Colonic mucosa (tissue), 4 donors: Measurements from ENCODE around the gene TUBGCP2. TPM values are rescaled to one million over a fixed set of nuclear protein-coding genes. Genes with fewer than 3 reads are reported as not detected.

Experiments used
- DNase-seq: peaks from one replicate; pipeline ENCODE4 v3.0.0-alpha.2; 2020
- H3K27ac ChIP-seq: fragments of 200-600 bp; one replicate; pipeline ENCODE4 v1.8.0; 2021
- H3K27me3 ChIP-seq: fragments of 200-600 bp; one replicate; pipeline ENCODE4 v1.8.0; 2021
- H3K36me3 ChIP-seq: fragments of 200-600 bp; one replicate; pipeline ENCODE4 v1.8.0; 2021
- H3K4me1 ChIP-seq: fragments of 200-600 bp; one replicate; pipeline ENCODE4 v1.8.0; 2021; ENCODE audit warnings: mild to moderate bottlenecking
- H3K4me3 ChIP-seq: fragments of 200-600 bp; one replicate; pipeline ENCODE4 v1.8.0; 2021
- H3K9ac ChIP-seq, 2 donors: one replicate each; pipeline ENCODE4 v1.7.0; 2013; ENCODE audit warnings: control low read depth in 2 of 2, low read depth in 2 of 2, low read length in 2 of 2
- H3K9me3 ChIP-seq: fragments of 200-600 bp; one replicate; pipeline ENCODE4 v1.8.0; 2021
- CTCF ChIP-seq: fragments of 200-600 bp; IDR thresholded peaks from one replicate; pipeline ENCODE4 v1.8.0; 2022; ENCODE audit warnings: antibody characterized with exemption, mild to moderate bottlenecking
- intact Hi-C: fragments of 100-400 bp; cut with DNase I; formaldehyde crosslinking; loops from one replicate; pipeline ENCODE4 v1.14.1; 2022
- total RNA-seq, 2 donors: library from RNA; stranded (reverse); fragmentation: NEBNext Ultra II Directional in 1 of 2; extraction: Animal tissue kit (Norgen Biotek cat#: 25700) in 1 of 2; gene quantifications; one replicate each; pipeline ENCODE4 v1.2.1, GENCODE V29; 2021
- donor health status: healthy.
- donor health status: DM: no; HTN: no; CAD: no.
- donor health status: DM: no; HTN: no; CAD: no.

Gene TUBGCP2
- total RNA-seq, 2 donors from 2014 or later: 64.7 to 67.5 TPM

GRCh38 chr10:133316266-133316665, 7.6 kb upstream of the TUBGCP2 start:
- H3K27ac ChIP-seq: no peak overlapping the region
- no peak overlapping the region for H3K9ac ChIP-seq
- no peak for DNase-seq
- no peaks in the 10 kb centered on the region for H3K36me3 ChIP-seq
- no peaks in the 10 kb centered on the region for H3K27me3 ChIP-seq
- no peak for TF ChIP-seq CTCF
- no peaks in the 10 kb centered on the region for H3K4me1 ChIP-seq
- no peaks in the 10 kb centered on the region for H3K9me3 ChIP-seq
- no peak overlapping the region for H3K4me3 ChIP-seq
- intact Hi-C loops: no loop called here

- Histone ChIP-seq H3K36me3 (no peaks in the 10 kb centered on the region), H3K27ac (no peak overlapping the region), H3K4me3 (no peak overlapping the region), H3K27me3 (no peaks in the 10 kb centered on the region), H3K4me1 (no peaks in the 10 kb centered on the region), H3K9me3 (no peaks in the 10 kb centered on the region), H3K9ac (no peak overlapping the region)
- no peak for TF ChIP-seq CTCF
- intact Hi-C loops: no loop called here
- DNase-seq: no peak
Observed at GRCh38 chr10:133315847-133316246, 7.2 kb upstream of the TUBGCP2 start.

- intact Hi-C loops: no loop called here
- Histone ChIP-seq H3K4me3 (no peak overlapping the region), H3K9me3 (no peaks in the 10 kb centered on the region), H3K4me1 (no peaks in the 10 kb centered on the region), H3K9ac (no peak overlapping the region), H3K36me3 (no peaks in the 10 kb centered on the region), H3K27ac (no peak overlapping the region), H3K27me3 (no peaks in the 10 kb centered on the region)
- DNase-seq: no peak
- no peak for TF ChIP-seq CTCF
Observed at GRCh38 chr10:133314911-133315310, 6.2 kb upstream of the TUBGCP2 start.

GRCh38 chr10:133313192-133313591, 4.5 kb upstream of the TUBGCP2 start:
- H3K9me3 ChIP-seq: no peaks in the 10 kb centered on the region
- H3K27me3 ChIP-seq: no peaks in the 10 kb centered on the region
- intact Hi-C loops: no loop called here
- no peak for DNase-seq
- no peak for TF ChIP-seq CTCF
- no peaks in the 10 kb centered on the region for H3K4me1 ChIP-seq
- H3K27ac ChIP-seq: no peak overlapping the region
- no peak overlapping the region for H3K4me3 ChIP-seq
- no peak overlapping the region for H3K9ac ChIP-seq
- no peaks in the 10 kb centered on the region for H3K36me3 ChIP-seq

GRCh38 chr10:133312769-133313145, 4.1 kb upstream of the TUBGCP2 start:
- TF ChIP-seq CTCF: no peak
- Histone ChIP-seq H3K27ac (no peak overlapping the region), H3K9me3 (no peaks in the 10 kb centered on the region), H3K9ac (no peak overlapping the region), H3K4me1 (no peaks in the 10 kb centered on the region), H3K36me3 (no peaks in the 10 kb centered on the region), H3K4me3 (no peak overlapping the region), H3K27me3 (no peaks in the 10 kb centered on the region)
- no peak for DNase-seq
- intact Hi-C loops: no loop called here
